HG03045 (cell line): ENCODE measurements around the gene SLC4A3.

Source experiments
- ATAC-seq: cut with Tn5 transposase; IDR thresholded peaks from one replicate; pipeline ENCODE4 v1.9.1; 2021; ENCODE audit warnings: mild to moderate bottlenecking, moderate library complexity; ENCODE audit not compliant: unreplicated experiment

Gene SLC4A3

GRCh38 chr2:219632760-219633105 lies 5.3 kb downstream of the SLC4A3 start:
- ATAC-seq = no peak

GRCh38 chr2:219633276-219634065 lies 6.0 kb downstream of the SLC4A3 start:
- no peak for ATAC-seq

GRCh38 chr2:219634171-219634940 lies 6.9 kb downstream of the SLC4A3 start:
- no peak for ATAC-seq

- ATAC-seq = no peak
These were observed 7.7 kb downstream of the SLC4A3 start for GRCh38 chr2:219634951-219635751.

- ATAC-seq = no peak
These were observed 8.9 kb downstream of the SLC4A3 start for GRCh38 chr2:219636144-219636915.

GRCh38 chr2:219636941-219637841 lies 9.8 kb downstream of the SLC4A3 start:
- no peak for ATAC-seq

- ATAC-seq = no peak
These were observed 10.4 kb downstream of the SLC4A3 start for GRCh38 chr2:219637842-219638185.

GRCh38 chr2:219638217-219638947 lies 11.0 kb downstream of the SLC4A3 start:
- no peak for ATAC-seq

GRCh38 chr2:219638948-219639755 lies 11.7 kb downstream of the SLC4A3 start:
- no peak for ATAC-seq

GRCh38 chr2:219641390-219642068 lies 14.1 kb downstream of the SLC4A3 start:
- no peak for ATAC-seq

- ATAC-seq = no peak
These were observed 14.6 kb downstream of the SLC4A3 start for GRCh38 chr2:219642069-219642454.

- ATAC-seq = peak; percentile 98
These were observed 15.1 kb downstream of the SLC4A3 start for GRCh38 chr2:219642465-219643083.

GRCh38 chr2:219643084-219643473 lies 15.6 kb downstream of the SLC4A3 start:
- ATAC-seq = no peak

- ATAC-seq = no peak
These were observed 16.5 kb downstream of the SLC4A3 start for GRCh38 chr2:219643788-219644398.

- no peak for ATAC-seq
These were observed 17.5 kb downstream of the SLC4A3 start for GRCh38 chr2:219644801-219645480.
